Adrenal gland (tissue), 5 donors: ENCODE data around the gene JAZF1.

Experiments used
- CTCF ChIP-seq, 6 experiments: fragments of 450-650 bp in 4 of 6; fragments of 200-600 bp in 2 of 6; sonication (generic) in 1 of 6; IDR thresholded peaks; 1 replicate in 5 of 6; 2 replicates in 1 of 6; pipeline versions ENCODE4 v1.5.1 to v1.8.0; 2016 to 2021; ENCODE audit warnings: antibody characterized with exemption in 6 of 6, mild to moderate bottlenecking in 2 of 6, moderate library complexity in 1 of 6
- POLR2A ChIP-seq, 2 donors: fragments of 450-650 bp; IDR thresholded peaks; one replicate each; pipeline ENCODE4 v1.6.1; 2017; ENCODE audit warnings: antibody characterized with exemption in 2 of 2, mild to moderate bottlenecking in 2 of 2, moderate library complexity in 1 of 2
- donor health status: DM: no; HTN: no; CAD: no.

GRCh38 chr7:28191751-28192150 lies 11.2 kb upstream of the JAZF1 start:
- no peak for TF ChIP-seq CTCF (IDR thresholded peaks at IDR 0.05)
- TF ChIP-seq POLR2A (IDR thresholded peaks at IDR 0.05): no peak
